Tibial artery (tissue), 4 donors: ENCODE results near the gene COX14.

Experiments
- DNase-seq, 2 donors: peaks; one replicate each; pipeline ENCODE4 v3.0.0-alpha.2; 2019
- H3K27ac ChIP-seq, 2 donors: fragments of 200-600 bp; sonication (generic) in 1 of 2; 1 replicate in 1 of 2; 2 replicates in 1 of 2; pipeline ENCODE4 v1.5.1; 2018 to 2019; ENCODE audit warnings: mild to moderate bottlenecking in 1 of 2
- H3K27me3 ChIP-seq, 2 donors: fragments of 200-600 bp; sonication (generic) in 1 of 2; one replicate each; pipeline versions ENCODE4 v1.5.1 to v1.6.0; 2016 to 2019
- H3K36me3 ChIP-seq, 3 donors: fragments of 200-600 bp; sonication (generic) in 2 of 3; one replicate each; pipeline ENCODE4 v1.5.1; 2016 to 2019; ENCODE audit warnings: mild to moderate bottlenecking in 2 of 3
- H3K4me1 ChIP-seq, 4 donors: fragments of 200-600 bp; sonication (generic) in 2 of 4; 1 replicate in 3 of 4; 2 replicates in 1 of 4; pipeline ENCODE4 v1.5.1; 2016 to 2019
- H3K4me3 ChIP-seq, 2 donors: fragments of 200-600 bp; sonication (generic) in 1 of 2; 1 replicate in 1 of 2; 2 replicates in 1 of 2; pipeline ENCODE4 v1.5.1; 2018 to 2019; ENCODE audit warnings: mild to moderate bottlenecking in 2 of 2
- H3K9me3 ChIP-seq, 3 donors: fragments of 200-600 bp; sonication (generic) in 1 of 3; one replicate each; pipeline ENCODE4 v1.5.1; 2016 to 2019
- intact Hi-C: fragments of 100-400 bp; cut with DNase I; formaldehyde crosslinking; loops from one replicate; pipeline ENCODE4 v1.15.0; 2023; ENCODE audit warnings: low total_unique reads
- TF ChIP-seq, protein P1 (sequence below), 2 experiments: fragments of 200-600 bp in 1 of 2; fragments of 450-650 bp in 1 of 2; IDR thresholded peaks; one replicate each; pipeline ENCODE4 v1.5.1; 2017 to 2019; ENCODE audit warnings: antibody characterized with exemption in 2 of 2, mild to moderate bottlenecking in 1 of 2, moderate library complexity in 1 of 2

The COX14 gene

DNA sequence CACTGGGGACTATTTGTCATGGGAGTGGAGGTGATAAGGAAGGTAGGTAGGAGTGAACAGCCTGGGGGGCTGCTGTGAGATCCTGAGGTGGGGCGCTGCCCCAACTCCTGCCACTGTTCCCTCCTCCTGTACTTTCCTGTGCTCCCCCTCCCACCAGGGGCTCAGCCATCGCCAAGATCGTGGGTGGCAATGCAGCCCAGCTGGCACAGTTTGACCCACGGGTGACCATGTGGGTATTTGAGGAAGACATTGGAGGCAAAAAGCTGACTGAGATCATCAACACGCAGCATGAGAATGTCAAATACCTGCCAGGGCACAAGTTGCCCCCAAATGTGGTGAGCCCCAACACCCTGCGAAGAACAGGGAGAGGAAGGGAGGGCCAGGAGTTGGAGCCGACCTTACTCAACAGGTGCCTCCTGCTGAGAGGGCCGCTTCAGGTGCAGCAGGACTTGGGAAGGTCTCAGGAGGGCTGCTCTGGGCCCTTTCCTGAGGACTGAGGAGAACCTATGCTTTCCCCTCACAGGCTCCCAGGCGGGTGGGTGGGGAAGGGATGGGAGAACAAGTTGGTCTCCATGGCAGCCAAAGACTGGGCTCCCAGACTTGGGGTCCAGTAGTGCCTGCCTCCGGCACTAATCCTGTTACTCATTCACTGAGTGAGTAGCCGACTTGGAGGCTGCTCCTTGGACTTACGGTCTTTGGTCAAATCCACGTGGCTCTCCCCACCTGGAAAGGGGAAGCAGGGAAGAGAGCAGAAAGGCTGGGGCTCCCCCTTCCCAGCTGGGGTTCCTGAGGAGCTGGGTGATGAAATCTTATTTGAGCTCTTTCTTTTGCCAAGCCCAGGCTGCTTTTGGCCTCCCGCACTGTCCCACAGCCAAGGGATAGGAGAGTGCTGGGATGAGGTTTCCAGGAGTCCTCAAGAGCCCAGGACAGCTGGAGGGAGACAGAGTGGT, 7.3 kb upstream of the COX14 start:
- TF ChIP-seq, protein P1, sequence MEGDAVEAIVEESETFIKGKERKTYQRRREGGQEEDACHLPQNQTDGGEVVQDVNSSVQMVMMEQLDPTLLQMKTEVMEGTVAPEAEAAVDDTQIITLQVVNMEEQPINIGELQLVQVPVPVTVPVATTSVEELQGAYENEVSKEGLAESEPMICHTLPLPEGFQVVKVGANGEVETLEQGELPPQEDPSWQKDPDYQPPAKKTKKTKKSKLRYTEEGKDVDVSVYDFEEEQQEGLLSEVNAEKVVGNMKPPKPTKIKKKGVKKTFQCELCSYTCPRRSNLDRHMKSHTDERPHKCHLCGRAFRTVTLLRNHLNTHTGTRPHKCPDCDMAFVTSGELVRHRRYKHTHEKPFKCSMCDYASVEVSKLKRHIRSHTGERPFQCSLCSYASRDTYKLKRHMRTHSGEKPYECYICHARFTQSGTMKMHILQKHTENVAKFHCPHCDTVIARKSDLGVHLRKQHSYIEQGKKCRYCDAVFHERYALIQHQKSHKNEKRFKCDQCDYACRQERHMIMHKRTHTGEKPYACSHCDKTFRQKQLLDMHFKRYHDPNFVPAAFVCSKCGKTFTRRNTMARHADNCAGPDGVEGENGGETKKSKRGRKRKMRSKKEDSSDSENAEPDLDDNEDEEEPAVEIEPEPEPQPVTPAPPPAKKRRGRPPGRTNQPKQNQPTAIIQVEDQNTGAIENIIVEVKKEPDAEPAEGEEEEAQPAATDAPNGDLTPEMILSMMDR (IDR thresholded peaks at IDR 0.05) = no peak
- Histone ChIP-seq H3K9me3 (no peaks in the 10 kb centered on the region), H3K4me1 (peaks cover 0 to 30% (median 20%) of the 10 kb centered on the region in 4 donors), H3K27ac (no peak overlapping the region), H3K36me3 (peaks cover under 1 to 23% (median 10%) of the 10 kb centered on the region in 3 donors), H3K27me3 (no peaks in the 10 kb centered on the region), H3K4me3 (no peak overlapping the region)
- intact Hi-C loops = no loop called here
- DNase-seq = peak in 1 of 2 donors; percentile 35

DNA sequence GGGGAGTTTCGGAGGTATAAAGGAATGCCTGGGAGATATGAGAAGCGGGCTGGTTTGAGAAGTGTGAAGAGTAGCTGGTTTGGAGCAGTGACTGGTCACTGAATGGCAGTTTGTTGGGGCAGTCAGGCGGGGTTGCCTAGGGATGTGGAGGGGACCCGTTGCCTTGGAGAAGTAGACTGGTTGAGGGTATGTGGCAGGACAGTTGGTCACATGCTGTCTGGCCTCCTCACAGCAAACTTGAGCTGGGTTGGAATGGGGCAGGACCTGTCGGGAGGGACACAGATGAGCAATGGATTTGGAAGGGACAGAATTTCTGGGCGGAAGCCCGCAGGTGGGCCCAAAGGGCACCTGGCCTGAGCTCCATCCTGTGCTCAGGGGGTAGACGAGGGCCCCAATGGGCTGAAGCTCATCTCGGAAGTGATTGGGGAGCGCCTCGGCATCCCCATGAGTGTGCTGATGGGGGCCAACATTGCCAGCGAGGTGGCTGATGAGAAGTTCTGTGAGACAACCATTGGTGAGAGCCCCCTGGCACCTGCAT, 6.1 kb upstream of the COX14 start:
- Histone ChIP-seq H3K9me3 (no peaks in the 10 kb centered on the region), H3K36me3 (peaks cover 0 to 11% (median 0%) of the 10 kb centered on the region in 3 donors), H3K4me3 (no peak overlapping the region), H3K27ac (no peak overlapping the region), H3K27me3 (no peaks in the 10 kb centered on the region), H3K4me1 (peaks cover 0 to 43% (median 33%) of the 10 kb centered on the region in 4 donors)
- TF ChIP-seq, protein P1 (IDR thresholded peaks at IDR 0.05) = no peak
- intact Hi-C loops = no loop called here
- DNase-seq = no peak

GRCh38 chr12:50106907-50107306, 5.1 kb upstream of the COX14 start:
- Histone ChIP-seq H3K27me3 (no peaks in the 10 kb centered on the region), H3K4me1 (peaks cover 0 to 48% (median 38%) of the 10 kb centered on the region in 4 donors), H3K9me3 (no peaks in the 10 kb centered on the region), H3K4me3 (no peak overlapping the region), H3K27ac (no peak overlapping the region), H3K36me3 (peaks cover 0 to 3% (median 0%) of the 10 kb centered on the region in 3 donors)
- intact Hi-C loops = no loop called here
- TF ChIP-seq, protein P1 (IDR thresholded peaks at IDR 0.05) = no peak
- no peak for DNase-seq

- TF ChIP-seq, protein P1 (IDR thresholded peaks at IDR 0.05) = no peak
- intact Hi-C loops = no loop called here
- H3K27me3 ChIP-seq = no peaks in the 10 kb centered on the region
- H3K36me3 ChIP-seq = no peaks in the 10 kb centered on the region
- no peaks in the 10 kb centered on the region for H3K9me3 ChIP-seq
- no peak overlapping the region for H3K4me3 ChIP-seq
- H3K4me1 ChIP-seq = peaks cover 0 to 48% (median 38%) of the 10 kb centered on the region in 4 donors
- H3K27ac ChIP-seq = peak overlapping the region in 1 of 2 donors; percentile 97
- no peak for DNase-seq
Observed at GRCh38 chr12:50107416-50108268, 4.4 kb upstream of the COX14 start.

DNA sequence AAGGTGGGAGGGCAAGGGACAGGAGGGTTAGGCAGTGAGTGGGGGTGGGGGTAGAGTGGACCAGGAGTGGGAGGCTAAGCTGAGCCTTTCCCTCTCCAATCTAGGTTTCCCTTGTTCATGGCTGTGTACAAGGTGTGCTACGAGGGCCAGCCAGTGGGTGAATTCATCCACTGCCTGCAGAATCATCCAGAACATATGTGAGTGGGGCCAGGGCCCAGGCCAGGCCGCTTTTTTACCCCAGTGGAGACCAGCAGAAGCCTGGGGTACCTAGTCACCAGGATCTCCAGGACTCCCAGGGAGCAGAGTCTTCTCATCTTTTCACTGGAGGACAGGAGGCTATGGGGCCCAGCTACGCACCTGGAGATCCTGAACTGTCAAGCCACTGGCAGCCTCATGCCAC, 2.7 kb upstream of the COX14 start:
- intact Hi-C loops = no loop called here
- Histone ChIP-seq H3K4me3 (no peak overlapping the region), H3K9me3 (no peaks in the 10 kb centered on the region), H3K36me3 (no peaks in the 10 kb centered on the region), H3K27ac (peak overlapping the region; percentile 97 to 99), H3K4me1 (peaks cover 0 to 53% (median 42%) of the 10 kb centered on the region in 4 donors), H3K27me3 (no peaks in the 10 kb centered on the region)
- DNase-seq = no peak
- TF ChIP-seq, protein P1 (IDR thresholded peaks at IDR 0.05) = no peak
